ENCODE data around the gene OSBPL1A. TPM values are rescaled to one million over a fixed set of nuclear protein-coding genes. Genes with fewer than 3 reads are reported as not detected.

Gene OSBPL1A
- total RNA-seq, 6 experiments from 2014 or later = 4.1 to 14.6 (median 14.0) TPM

GRCh38 chr18:24214913-24215312 is 182.7 kb downstream of the OSBPL1A start:
- peaks cover 0 to 33% (median 10%) of the 10 kb centered on the region in 4 donors for H3K4me1 ChIP-seq
- no peaks in the 10 kb centered on the region for H3K9me3 ChIP-seq
- intact Hi-C loops (cut with DNase I) = no loop called here
- H3K27ac ChIP-seq = no peak overlapping the region
- no peaks in the 10 kb centered on the region for H3K36me3 ChIP-seq
- H3K27me3 ChIP-seq = no peaks in the 10 kb centered on the region
- ATAC-seq = no peak
- DNase-seq = no peak
- TF ChIP-seq POLR2A (IDR thresholded peaks at IDR 0.05) = no peak
- TF ChIP-seq, protein P1, sequence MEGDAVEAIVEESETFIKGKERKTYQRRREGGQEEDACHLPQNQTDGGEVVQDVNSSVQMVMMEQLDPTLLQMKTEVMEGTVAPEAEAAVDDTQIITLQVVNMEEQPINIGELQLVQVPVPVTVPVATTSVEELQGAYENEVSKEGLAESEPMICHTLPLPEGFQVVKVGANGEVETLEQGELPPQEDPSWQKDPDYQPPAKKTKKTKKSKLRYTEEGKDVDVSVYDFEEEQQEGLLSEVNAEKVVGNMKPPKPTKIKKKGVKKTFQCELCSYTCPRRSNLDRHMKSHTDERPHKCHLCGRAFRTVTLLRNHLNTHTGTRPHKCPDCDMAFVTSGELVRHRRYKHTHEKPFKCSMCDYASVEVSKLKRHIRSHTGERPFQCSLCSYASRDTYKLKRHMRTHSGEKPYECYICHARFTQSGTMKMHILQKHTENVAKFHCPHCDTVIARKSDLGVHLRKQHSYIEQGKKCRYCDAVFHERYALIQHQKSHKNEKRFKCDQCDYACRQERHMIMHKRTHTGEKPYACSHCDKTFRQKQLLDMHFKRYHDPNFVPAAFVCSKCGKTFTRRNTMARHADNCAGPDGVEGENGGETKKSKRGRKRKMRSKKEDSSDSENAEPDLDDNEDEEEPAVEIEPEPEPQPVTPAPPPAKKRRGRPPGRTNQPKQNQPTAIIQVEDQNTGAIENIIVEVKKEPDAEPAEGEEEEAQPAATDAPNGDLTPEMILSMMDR (IDR thresholded peaks at IDR 0.05) = no peak
- WGBS (ENCODE audit: insufficient coverage, low coverage, low lambda C conversion rate, missing lambda C conversion rate) = 47% methylated on average over 1 of the region's 1 CpG
- H3K4me3 ChIP-seq = no peak overlapping the region

GRCh38 chr18:24214144-24214543 is 183.5 kb downstream of the OSBPL1A start:
- Histone ChIP-seq H3K36me3 (no peaks in the 10 kb centered on the region), H3K9me3 (no peaks in the 10 kb centered on the region), H3K4me3 (no peak overlapping the region), H3K4me1 (peaks cover 0 to 25% (median 10%) of the 10 kb centered on the region in 4 donors), H3K27me3 (no peaks in the 10 kb centered on the region), H3K27ac (no peak overlapping the region)
- no peak for ATAC-seq
- intact Hi-C loops (cut with DNase I) = no loop called here
- TF ChIP-seq, protein P1 (IDR thresholded peaks at IDR 0.05) = no peak
- TF ChIP-seq POLR2A (IDR thresholded peaks at IDR 0.05) = no peak
- 74% methylated on average over 5 of the region's 6 CpGs for WGBS (ENCODE audit: insufficient coverage, low coverage, low lambda C conversion rate, missing lambda C conversion rate)
- no peak for DNase-seq

- intact Hi-C loops (cut with DNase I) = no loop called here
- Histone ChIP-seq H3K36me3 (no peaks in the 10 kb centered on the region), H3K27me3 (no peaks in the 10 kb centered on the region), H3K4me3 (no peak overlapping the region), H3K4me1 (peaks cover 0 to 24% (median 10%) of the 10 kb centered on the region in 4 donors), H3K9me3 (no peaks in the 10 kb centered on the region), H3K27ac (no peak overlapping the region)
- ATAC-seq (no peak), DNase-seq (no peak)
- TF ChIP-seq, protein P1 (IDR thresholded peaks at IDR 0.05) = no peak
- no peak for TF ChIP-seq POLR2A (IDR thresholded peaks at IDR 0.05)
- 84% methylated on average over 6 of the region's 6 CpGs for WGBS (ENCODE audit: insufficient coverage, low coverage, low lambda C conversion rate, missing lambda C conversion rate)
Observed at GRCh38 chr18:24212939-24213338, 184.7 kb downstream of the OSBPL1A start.

- no peak for TF ChIP-seq POLR2A (IDR thresholded peaks at IDR 0.05)
- TF ChIP-seq, protein P1 (IDR thresholded peaks at IDR 0.05) = no peak
- no peak for ATAC-seq
- DNase-seq = no peak
- no peaks in the 10 kb centered on the region for H3K9me3 ChIP-seq
- H3K36me3 ChIP-seq = no peaks in the 10 kb centered on the region
- intact Hi-C loops (cut with DNase I) = no loop called here
- H3K27ac ChIP-seq = no peak overlapping the region
- H3K4me3 ChIP-seq = no peak overlapping the region
- WGBS (ENCODE audit: insufficient coverage, low coverage, low lambda C conversion rate, missing lambda C conversion rate) = 77% methylated on average over 6 of the region's 6 CpGs
- no peaks in the 10 kb centered on the region for H3K27me3 ChIP-seq
- peaks cover 0 to 6% (median 3%) of the 10 kb centered on the region in 4 donors for H3K4me1 ChIP-seq
Observed at GRCh38 chr18:24209558-24209957, 188.1 kb downstream of the OSBPL1A start.

Measured in right lobe of liver (tissue), 6 donors.